Fibroblast of villous mesenchyme (primary cell): ENCODE data around the gene SYT17. TPM values are rescaled to one million over a fixed set of nuclear protein-coding genes. Genes with fewer than 3 reads are reported as not detected.

Source experiments
- DNase-seq: peaks from one replicate; pipeline ENCODE4 v3.0.0-alpha.2; 2010; ENCODE audit warnings: low read depth
- H3K4me3 ChIP-seq: 2 replicates; pipeline ENCODE4 v1.5.1; 2011; ENCODE audit warnings: low read depth, mild to moderate bottlenecking, low read length
- CTCF ChIP-seq: IDR thresholded peaks from 2 replicates; pipeline ENCODE4 v1.5.1; 2012; ENCODE audit warnings: low read depth, mild to moderate bottlenecking, low read length; ENCODE audit not compliant: insufficient read depth
- total RNA-seq: library from RNA; depleted of rRNA; stranded (reverse); fragments of >200 nt; gene quantifications from 2 replicates; pipeline ENCODE4 v1.2.3, GENCODE V29; 2012

Gene SYT17
- total RNA-seq, 1 donor: under 0.01 TPM

- H3K4me3 ChIP-seq: no peak overlapping the region
- TF ChIP-seq CTCF: no peak
- no peak for DNase-seq
Observed at GRCh38 chr16:19274165-19274797, 106.2 kb downstream of the SYT17 start.

GRCh38 chr16:19278403-19278802 is 110.4 kb downstream of the SYT17 start:
- DNase-seq: no peak
- no peak overlapping the region for H3K4me3 ChIP-seq
- TF ChIP-seq CTCF: no peak

- TF ChIP-seq CTCF: no peak
- no peak for DNase-seq
- no peak overlapping the region for H3K4me3 ChIP-seq
Observed at GRCh38 chr16:19281246-19281645, 113.2 kb downstream of the SYT17 start.

GRCh38 chr16:19282101-19282500 is 114.1 kb downstream of the SYT17 start:
- DNase-seq: no peak
- no peak overlapping the region for H3K4me3 ChIP-seq
- TF ChIP-seq CTCF: no peak

- TF ChIP-seq CTCF: no peak
- no peak overlapping the region for H3K4me3 ChIP-seq
Observed at GRCh38 chr16:19283637-19284036, 115.6 kb downstream of the SYT17 start.

GRCh38 chr16:19284207-19284606 is 116.2 kb downstream of the SYT17 start:
- TF ChIP-seq CTCF: no peak
- H3K4me3 ChIP-seq: no peak overlapping the region
- no peak for DNase-seq

More at GRCh38 chr16:19283637-19284036, 115.6 kb downstream of the SYT17 start:
- DNase-seq: no peak

- TF ChIP-seq CTCF: no peak
- no peak within 1 kb of the TSS for H3K4me3 ChIP-seq
- no peak for DNase-seq
Observed at GRCh38 chr16:19285431-19285830, 117.4 kb downstream of the SYT17 start, which contains the start of gene CLEC19A. Gene CLEC19A, plus strand, starts transcription at chr16:19285731. Its CDS starts 121 bp downstream, at chr16:19285852.
